ENCODE data around the gene N4BP3.

Gene N4BP3

GRCh38 chr5:178069909-178070308 lies 43.4 kb upstream of the N4BP3 start:
- no peak for TF ChIP-seq EZH2 (optimal IDR thresholded peaks at IDR 0.05; ENCODE audit: low read depth, low read length)
- peak; percentile 21 for TF ChIP-seq CTCF (IDR thresholded peaks at IDR 0.05; ENCODE audit: low read length)
- no peak for DNase-seq
- Histone ChIP-seq H3K4me1 (ENCODE audit: low read length) (no peaks in the 10 kb centered on the region), H3K27ac (ENCODE audit: low read length) (no peak overlapping the region), H3K9ac (ENCODE audit: low read length) (no peak overlapping the region), H3K4me2 (ENCODE audit: low read depth, low read length) (no peak overlapping the region), H3F3A (ENCODE audit: insufficient read depth, low read length) (no peaks in the 10 kb centered on the region), H3K79me2 (ENCODE audit: low read length) (no peaks in the 10 kb centered on the region), H3K27me3 (replicated peaks; ENCODE audit: insufficient read depth, low read length) (no peaks in the 10 kb centered on the region), H2AFZ (ENCODE audit: low read length) (no peak overlapping the region), H3K36me3 (replicated peaks; ENCODE audit: insufficient read depth, low read length) (no peaks in the 10 kb centered on the region), H3K4me3 (ENCODE audit: low read length) (no peak overlapping the region), H3K9me3 (replicated peaks; ENCODE audit: insufficient read depth, low read length) (no peaks in the 10 kb centered on the region), H3K9me2 (replicated peaks; ENCODE audit: insufficient read depth, low read length) (no peaks in the 10 kb centered on the region), H4K20me1 (ENCODE audit: insufficient read depth, low read length) (no peaks in the 10 kb centered on the region)

- no peak for TF ChIP-seq CTCF (IDR thresholded peaks at IDR 0.05; ENCODE audit: low read length)
- no peaks in the 10 kb centered on the region for H3K79me2 ChIP-seq (ENCODE audit: low read length)
- 0 out of 2 replicates have a peak, but pooled peaks cover 4% of the 10 kb centered on the region for H3K27me3 ChIP-seq (replicated peaks; ENCODE audit: insufficient read depth, low read length)
- no peak for DNase-seq
- no peaks in the 10 kb centered on the region for H3K4me1 ChIP-seq (ENCODE audit: low read length)
- H2AFZ ChIP-seq (ENCODE audit: low read length): no peak overlapping the region
- no peaks in the 10 kb centered on the region for H3K9me3 ChIP-seq (replicated peaks; ENCODE audit: insufficient read depth, low read length)
- no peak overlapping the region for H3K9ac ChIP-seq (ENCODE audit: low read length)
- H3F3A ChIP-seq (ENCODE audit: insufficient read depth, low read length): no peaks in the 10 kb centered on the region
- no peak overlapping the region for H3K4me2 ChIP-seq (ENCODE audit: low read depth, low read length)
- no peak overlapping the region for H3K27ac ChIP-seq (ENCODE audit: low read length)
- no peaks in the 10 kb centered on the region for H3K9me2 ChIP-seq (replicated peaks; ENCODE audit: insufficient read depth, low read length)
- no peaks in the 10 kb centered on the region for H3K36me3 ChIP-seq (replicated peaks; ENCODE audit: insufficient read depth, low read length)
- no peak overlapping the region for H3K4me3 ChIP-seq (ENCODE audit: low read length)
- no peaks in the 10 kb centered on the region for H4K20me1 ChIP-seq (ENCODE audit: insufficient read depth, low read length)
Measured at GRCh38 chr5:178071108-178071507, 42.2 kb upstream of the N4BP3 start.

- Histone ChIP-seq H3K9me3 (replicated peaks; ENCODE audit: insufficient read depth, low read length) (no peaks in the 10 kb centered on the region), H3K4me2 (ENCODE audit: low read depth, low read length) (no peak overlapping the region), H3K79me2 (ENCODE audit: low read length) (no peaks in the 10 kb centered on the region), H4K20me1 (ENCODE audit: insufficient read depth, low read length) (no peaks in the 10 kb centered on the region), H3K27ac (ENCODE audit: low read length) (no peak overlapping the region), H3K4me3 (ENCODE audit: low read length) (no peak overlapping the region), H3F3A (ENCODE audit: insufficient read depth, low read length) (no peaks in the 10 kb centered on the region), H3K36me3 (replicated peaks; ENCODE audit: insufficient read depth, low read length) (no peaks in the 10 kb centered on the region), H3K27me3 (replicated peaks; ENCODE audit: insufficient read depth, low read length) (0 out of 2 replicates have a peak, but pooled peaks cover 4% of the 10 kb centered on the region), H3K4me1 (ENCODE audit: low read length) (no peaks in the 10 kb centered on the region), H2AFZ (ENCODE audit: low read length) (no peak overlapping the region), H3K9me2 (replicated peaks; ENCODE audit: insufficient read depth, low read length) (no peaks in the 10 kb centered on the region), H3K9ac (ENCODE audit: low read length) (no peak overlapping the region)
- no peak for DNase-seq
- TF ChIP-seq EZH2 (optimal IDR thresholded peaks at IDR 0.05; ENCODE audit: low read depth, low read length) (no peak), CTCF (IDR thresholded peaks at IDR 0.05; ENCODE audit: low read length) (no peak), EZH2phosphoT487 (IDR thresholded peaks at IDR 0.05; ENCODE audit: low read length) (no peak)
Measured at GRCh38 chr5:178072749-178073148, 40.6 kb upstream of the N4BP3 start.
